GM19351 (cell line): ENCODE results near the gene AREL1.

Source experiments
- ATAC-seq: cut with Tn5 transposase; IDR thresholded peaks from one replicate; pipeline ENCODE4 v1.9.1; 2021; ENCODE audit warnings: mild to moderate bottlenecking, moderate library complexity; ENCODE audit not compliant: unreplicated experiment

The AREL1 gene

GRCh38 chr14:74702293-74702692, 10.6 kb downstream of the AREL1 start:
- no peak for ATAC-seq

GRCh38 chr14:74698465-74698864, 14.4 kb downstream of the AREL1 start:
- ATAC-seq = no peak

DNA sequence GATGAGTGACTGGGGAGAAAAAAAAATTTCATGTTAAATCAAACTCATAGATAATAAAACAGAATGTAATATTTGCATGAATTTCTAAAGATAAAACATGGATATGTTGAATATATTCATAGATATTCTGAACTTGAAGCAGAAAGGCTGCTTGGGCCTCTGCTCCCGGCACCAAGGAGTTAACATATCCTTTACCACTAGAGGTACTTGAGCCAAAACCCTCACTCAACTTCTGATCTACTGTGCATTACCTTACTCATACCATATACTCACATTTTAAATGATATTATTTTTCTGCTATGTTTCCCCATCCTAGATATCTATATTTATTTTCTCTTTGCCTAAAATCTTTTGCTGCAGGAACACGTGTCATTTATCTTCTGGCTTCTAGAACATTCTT, 14.9 kb downstream of the AREL1 start:
- ATAC-seq = no peak

DNA sequence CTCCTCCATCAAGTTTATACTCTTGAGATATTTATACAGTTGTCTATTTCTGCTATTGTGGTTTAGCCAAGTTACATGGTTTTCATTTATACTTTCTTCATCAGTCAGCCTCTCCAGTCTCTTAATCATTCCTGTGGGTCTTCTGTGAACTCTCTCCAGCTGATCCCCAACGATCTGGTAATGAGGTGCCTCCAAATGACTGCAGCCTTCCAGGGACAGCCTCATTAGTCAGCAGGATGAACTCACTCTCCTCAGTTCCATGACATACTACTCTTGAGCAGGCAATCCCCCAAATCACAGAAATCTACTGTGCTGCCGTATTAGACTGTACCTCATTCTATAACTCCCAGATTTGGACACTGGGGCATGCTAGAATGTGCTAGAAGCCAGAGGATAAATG, 15.3 kb downstream of the AREL1 start:
- no peak for ATAC-seq

DNA sequence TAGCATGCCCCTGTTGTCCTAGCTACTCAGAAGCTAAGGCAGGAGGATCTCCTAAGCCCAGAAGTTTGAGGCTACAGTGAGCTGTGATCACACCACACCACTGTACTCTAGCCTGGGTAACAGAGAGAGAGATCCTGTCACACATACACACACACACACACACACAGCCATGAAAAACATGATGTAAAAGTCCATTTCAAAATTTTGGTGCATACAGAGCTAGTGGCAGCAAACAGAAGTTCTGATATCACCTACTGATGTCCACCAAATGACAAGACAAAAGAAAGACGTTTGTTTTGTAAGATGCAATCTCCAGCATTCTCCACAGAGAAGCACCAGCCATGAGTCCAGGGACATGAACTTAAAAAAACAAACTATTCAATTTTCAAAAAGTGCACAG, 15.9 kb downstream of the AREL1 start:
- ATAC-seq = no peak

DNA sequence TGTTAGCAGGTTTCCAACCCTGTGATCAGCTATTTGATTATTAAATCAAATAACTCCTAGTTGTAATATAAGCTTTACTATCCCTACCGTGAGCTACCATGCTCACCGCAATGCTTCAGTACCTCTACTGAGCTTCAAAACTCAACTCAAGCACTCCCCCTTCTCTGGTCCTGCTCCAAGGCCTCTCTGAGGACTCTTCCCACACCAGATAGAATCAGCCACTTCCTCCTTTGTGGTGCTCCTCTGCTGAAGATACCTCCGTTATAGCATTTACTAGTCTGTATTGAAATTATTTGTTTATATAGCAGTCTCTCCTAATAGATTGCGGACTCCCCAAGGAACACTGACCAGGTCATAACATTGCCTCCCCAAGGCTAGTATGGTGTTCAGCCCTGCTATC, 17.5 kb downstream of the AREL1 start:
- ATAC-seq = no peak

GRCh38 chr14:74693191-74693590, 19.7 kb downstream of the AREL1 start:
- ATAC-seq = no peak

DNA sequence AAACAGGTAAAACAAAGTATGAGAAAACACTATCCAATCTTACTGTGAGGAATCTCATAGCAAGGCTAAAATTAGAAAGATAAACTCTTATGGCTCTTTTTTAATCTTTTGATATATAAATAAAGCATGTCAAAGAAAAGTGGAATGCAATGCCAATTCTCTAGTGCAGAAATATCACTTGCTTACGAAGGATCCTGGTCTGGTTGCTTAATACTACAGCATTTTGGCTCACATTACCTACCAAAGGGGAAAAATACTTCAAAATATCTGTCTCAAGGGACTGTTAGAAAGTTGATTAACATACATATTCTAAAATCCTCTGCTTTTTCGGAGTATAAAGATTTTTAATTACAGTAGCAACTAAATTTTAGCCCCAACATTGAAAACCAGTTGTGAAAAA, 21.4 kb downstream of the AREL1 start:
- ATAC-seq = no peak

DNA sequence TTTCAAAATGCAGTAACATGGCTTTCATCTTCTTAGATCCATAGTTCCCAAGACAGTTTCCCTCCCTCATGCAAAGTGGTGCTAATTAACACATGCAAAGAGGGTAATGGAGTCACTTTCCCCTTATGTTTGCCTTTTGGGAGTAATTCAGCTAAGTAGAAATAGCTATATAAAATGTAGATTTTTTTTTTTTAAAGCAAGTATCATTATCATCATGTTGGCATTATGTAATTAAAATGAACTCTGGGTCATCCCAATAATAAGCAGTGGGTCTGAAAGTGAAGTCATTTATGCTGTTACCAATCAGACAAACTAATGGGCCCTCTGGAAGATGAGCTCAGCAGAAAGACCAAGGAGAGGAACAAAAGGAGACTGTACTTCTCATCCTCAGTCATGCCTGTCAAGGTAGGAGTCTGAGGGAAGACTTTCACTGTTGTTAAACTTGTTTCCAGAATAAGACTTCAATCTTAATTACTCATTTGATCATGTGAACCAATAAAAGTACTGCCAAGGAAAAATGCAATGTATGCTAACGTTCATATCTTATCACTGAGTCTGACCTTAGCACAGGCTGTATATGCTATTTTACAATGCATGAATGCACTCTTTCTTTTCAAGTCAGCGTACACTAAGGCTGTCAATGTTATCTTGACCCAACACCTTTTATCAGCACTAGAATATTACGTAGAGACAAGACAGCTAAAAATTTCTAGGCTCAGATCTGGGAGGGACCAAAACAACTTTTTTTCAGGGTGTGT, 26.8 kb downstream of the AREL1 start:
- no peak for ATAC-seq

GRCh38 chr14:74685056-74685455, 27.8 kb downstream of the AREL1 start:
- ATAC-seq = no peak

DNA sequence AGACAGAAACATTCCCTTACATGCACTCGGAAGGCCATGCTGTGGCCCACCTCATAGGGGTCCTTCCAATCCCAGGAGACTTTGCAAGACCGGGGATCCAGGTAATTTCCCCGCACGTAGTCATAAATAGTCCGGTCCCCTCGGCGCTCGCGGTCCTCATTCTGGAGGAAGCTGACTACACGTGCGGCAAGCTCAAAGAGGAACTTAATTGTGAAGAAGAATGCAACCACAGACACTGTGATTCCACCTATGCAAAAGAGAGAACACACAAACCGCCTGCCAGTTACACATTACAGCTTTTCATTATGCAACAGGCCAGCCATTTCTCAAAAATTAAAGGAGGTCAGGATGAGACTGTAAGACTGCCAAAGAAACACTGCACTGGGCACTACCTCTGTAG, 28.4 kb downstream of the AREL1 start:
- ATAC-seq = no peak

GRCh38 chr14:74683406-74683805, 29.5 kb downstream of the AREL1 start:
- ATAC-seq = no peak

GRCh38 chr14:74682169-74682952, 30.5 kb downstream of the AREL1 start:
- no peak for ATAC-seq

DNA sequence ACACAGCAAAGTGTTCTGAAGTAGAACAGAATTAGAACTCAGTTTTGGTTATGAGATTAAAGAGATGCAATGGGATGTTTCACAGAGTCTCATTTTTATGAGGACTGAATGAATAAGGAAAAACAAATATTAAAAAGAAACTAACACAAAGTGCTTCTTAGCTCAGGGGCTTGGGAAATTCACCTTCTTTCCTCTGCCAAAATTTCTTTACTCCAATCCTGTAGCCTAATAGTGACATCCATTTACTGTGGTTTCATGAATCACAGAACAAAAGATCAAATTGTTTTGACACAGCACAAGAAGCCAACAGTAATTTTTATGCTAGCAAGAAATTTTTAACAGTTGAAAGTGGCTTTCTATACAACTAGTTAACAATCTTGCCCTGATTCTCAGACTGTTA, 37.7 kb downstream of the AREL1 start:
- no peak for ATAC-seq

DNA sequence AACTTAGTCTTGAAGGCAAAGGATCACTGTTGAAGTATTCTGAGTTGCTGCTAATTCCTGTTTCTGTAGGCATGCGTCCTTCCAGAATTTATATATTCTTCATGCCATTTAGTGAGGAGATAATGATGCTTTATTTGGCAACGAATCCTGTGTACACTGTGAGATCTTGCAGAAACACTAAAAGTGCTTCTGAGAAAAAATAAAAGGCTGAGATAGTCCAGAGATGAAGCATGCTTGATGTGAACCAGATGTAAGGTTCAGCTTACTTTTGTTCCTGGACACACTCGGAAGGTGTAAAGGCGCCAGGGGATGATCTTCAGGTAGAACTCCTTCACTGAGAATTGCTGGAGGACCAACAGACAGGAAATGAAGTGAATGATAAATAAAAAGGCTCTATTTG, 39.1 kb downstream of the AREL1 start:
- ATAC-seq = no peak

GRCh38 chr14:74671789-74672188, 41.1 kb downstream of the AREL1 start:
- no peak for ATAC-seq

DNA sequence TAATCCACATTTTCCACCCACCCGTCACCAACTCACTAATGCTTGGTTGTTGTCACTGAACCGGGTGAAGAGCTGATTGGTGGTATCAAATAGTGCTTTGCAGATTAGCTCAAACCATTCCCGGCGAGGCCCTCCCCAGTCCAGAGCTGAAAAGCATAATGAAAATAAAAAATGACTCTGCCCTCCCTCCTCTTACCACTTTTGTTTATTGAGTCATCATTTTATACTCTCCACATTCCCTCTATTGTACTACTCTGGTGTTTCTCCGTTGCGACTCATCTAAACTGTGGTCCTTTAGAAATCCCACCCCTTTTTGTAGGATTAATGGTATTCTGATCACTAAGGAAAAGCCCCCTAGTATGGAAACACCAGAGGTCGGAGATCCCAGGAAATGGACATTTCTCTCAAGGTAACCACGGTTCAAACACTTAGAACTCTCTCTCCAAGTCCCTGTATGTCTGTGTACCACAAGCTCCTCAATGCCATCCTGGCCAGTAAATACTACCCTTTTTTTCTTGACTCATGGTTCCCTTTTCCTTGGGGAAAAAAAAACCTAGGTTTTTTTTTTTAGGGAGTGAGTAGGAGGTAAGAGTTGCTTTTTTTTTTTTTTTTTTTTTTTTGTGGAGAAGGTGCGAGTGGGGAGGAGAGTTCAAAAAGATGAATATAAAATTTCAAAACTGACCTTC, 42.0 kb downstream of the AREL1 start:
- no peak for ATAC-seq

- no peak for ATAC-seq
Measured at GRCh38 chr14:74669846-74670245, 43.0 kb downstream of the AREL1 start.

- no peak for ATAC-seq
Measured at GRCh38 chr14:74669256-74669655, 43.6 kb downstream of the AREL1 start.

DNA sequence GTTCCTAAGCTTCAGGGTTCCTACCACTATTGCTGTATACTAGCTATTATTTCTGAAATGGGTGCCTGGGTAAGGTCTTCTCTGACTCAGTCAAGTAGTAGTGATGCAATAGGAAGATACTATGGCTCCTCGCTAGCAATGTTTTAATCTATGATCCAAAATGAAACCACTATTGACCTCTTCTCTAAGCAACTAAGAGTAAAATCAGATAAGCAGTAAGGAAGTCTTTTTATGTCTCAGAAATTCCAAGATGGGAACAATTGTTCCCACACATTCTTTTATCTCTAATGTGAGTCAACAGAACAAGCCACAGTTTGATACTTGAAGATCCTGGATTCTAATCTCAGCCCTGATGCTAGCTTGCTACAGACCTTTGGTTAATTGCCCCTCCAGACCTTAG, 45.1 kb downstream of the AREL1 start:
- ATAC-seq = no peak

- ATAC-seq = no peak
Measured at GRCh38 chr14:74664717-74665116, 48.2 kb downstream of the AREL1 start.

DNA sequence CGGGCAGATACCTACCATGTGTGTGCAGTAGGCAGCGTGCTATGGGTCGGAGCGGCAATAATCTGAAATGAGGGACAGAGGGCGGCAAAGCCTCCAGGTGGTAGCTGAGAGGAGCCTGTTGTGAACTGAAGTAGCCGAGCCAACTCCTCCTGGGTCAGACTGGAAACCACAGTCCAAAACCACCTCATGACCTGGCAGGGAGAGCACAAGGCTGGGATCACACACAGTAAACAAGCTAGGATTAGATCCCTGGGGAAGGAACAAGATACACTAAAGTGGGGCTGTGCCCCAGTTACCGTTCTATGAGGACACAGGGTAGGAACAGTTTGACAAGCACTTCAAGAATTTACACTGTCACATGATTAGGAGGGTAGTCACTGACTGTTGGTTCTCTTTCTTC, 49.0 kb downstream of the AREL1 start:
- no peak for ATAC-seq
